Measurements from ENCODE around the gene CDK5RAP2. TPM values are rescaled to one million over a fixed set of nuclear protein-coding genes. Genes with fewer than 3 reads are reported as not detected.

The CDK5RAP2 gene
- total RNA-seq, 4 donors from 2014 or later, result 57.4 to 86.3 (median 70.3) TPM

DNA sequence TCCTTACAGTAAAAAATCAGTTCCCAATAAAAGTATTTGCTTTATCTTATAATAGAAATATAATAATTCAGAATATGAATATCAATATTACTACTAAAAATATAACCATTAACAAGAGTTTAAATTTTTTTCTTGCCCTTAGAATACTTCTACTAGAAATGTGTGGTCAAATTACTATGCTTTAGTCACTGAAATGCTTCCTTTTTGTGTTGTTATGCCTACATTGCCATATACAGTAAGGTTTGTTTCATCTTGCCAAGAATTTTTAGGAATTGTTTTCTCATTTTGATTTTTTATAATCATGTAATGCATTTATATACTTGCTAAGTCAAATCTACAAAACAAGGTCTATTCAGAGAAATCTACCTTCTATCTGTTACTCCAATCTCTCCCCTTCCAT lies 181.7 kb downstream of the CDK5RAP2 start:
- intact Hi-C loops (cut with DNase I; ENCODE audit: low total_unique reads), result no loop called here
- H3K27ac ChIP-seq, result no peak overlapping the region
- no peaks in the 10 kb centered on the region for H3K27me3 ChIP-seq
- peaks cover 0 to 15% of the 10 kb centered on the region in 2 donors for H3K4me1 ChIP-seq
- in situ Hi-C loops (cut with MboI; ENCODE audit: low sequenced_read_pairs in 4 of 4), result no loop called here
- peaks cover 0 to 71% of the 10 kb centered on the region in 2 donors for H3K36me3 ChIP-seq
- no peak for TF ChIP-seq POLR2A (IDR thresholded peaks at IDR 0.05)
- TF ChIP-seq, protein P1, sequence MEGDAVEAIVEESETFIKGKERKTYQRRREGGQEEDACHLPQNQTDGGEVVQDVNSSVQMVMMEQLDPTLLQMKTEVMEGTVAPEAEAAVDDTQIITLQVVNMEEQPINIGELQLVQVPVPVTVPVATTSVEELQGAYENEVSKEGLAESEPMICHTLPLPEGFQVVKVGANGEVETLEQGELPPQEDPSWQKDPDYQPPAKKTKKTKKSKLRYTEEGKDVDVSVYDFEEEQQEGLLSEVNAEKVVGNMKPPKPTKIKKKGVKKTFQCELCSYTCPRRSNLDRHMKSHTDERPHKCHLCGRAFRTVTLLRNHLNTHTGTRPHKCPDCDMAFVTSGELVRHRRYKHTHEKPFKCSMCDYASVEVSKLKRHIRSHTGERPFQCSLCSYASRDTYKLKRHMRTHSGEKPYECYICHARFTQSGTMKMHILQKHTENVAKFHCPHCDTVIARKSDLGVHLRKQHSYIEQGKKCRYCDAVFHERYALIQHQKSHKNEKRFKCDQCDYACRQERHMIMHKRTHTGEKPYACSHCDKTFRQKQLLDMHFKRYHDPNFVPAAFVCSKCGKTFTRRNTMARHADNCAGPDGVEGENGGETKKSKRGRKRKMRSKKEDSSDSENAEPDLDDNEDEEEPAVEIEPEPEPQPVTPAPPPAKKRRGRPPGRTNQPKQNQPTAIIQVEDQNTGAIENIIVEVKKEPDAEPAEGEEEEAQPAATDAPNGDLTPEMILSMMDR (IDR thresholded peaks at IDR 0.05 in 4 of 5, conservative IDR thresholded peaks at IDR 0.05 in 1 of 5), result no peak
- ATAC-seq (no peak), DNase-seq (no peak)
- H3K4me3 ChIP-seq, result no peak overlapping the region
- no peaks in the 10 kb centered on the region for H3K9me3 ChIP-seq

- no peak for DNase-seq
- in situ Hi-C loops (cut with MboI; ENCODE audit: low sequenced_read_pairs in 4 of 4), result no loop called here
These were observed 182.5 kb downstream of the CDK5RAP2 start for GRCh38 chr9:120397453-120397852.

DNA sequence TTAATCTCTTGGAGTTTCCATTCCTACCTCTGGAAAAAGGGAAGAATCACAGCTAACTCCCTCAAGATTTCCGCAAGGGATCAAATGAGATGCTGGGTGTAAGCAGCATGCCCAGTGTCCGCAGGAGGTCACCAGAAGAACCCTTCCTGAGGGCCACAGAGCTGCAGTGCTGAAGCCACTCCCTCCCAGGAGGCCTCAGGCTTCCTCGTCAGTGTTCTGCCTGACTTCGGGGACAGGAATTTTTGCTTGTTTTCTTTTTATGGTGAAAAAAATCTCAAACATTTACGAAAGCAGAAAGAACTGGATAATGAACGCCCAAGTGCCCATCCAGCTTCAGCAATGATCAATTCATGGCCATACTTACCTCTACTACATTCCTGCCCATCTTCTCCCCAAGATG lies 183.0 kb downstream of the CDK5RAP2 start:
- H3K4me1 ChIP-seq, result peaks cover 0 to 14% of the 10 kb centered on the region in 2 donors

More at GRCh38 chr9:120397453-120397852, 182.5 kb downstream of the CDK5RAP2 start:
- no peak for TF ChIP-seq POLR2A (IDR thresholded peaks at IDR 0.05)
- TF ChIP-seq, protein P1 (IDR thresholded peaks at IDR 0.05 in 4 of 5, conservative IDR thresholded peaks at IDR 0.05 in 1 of 5), result no peak
- Histone ChIP-seq H3K4me1 (peaks cover 0 to 14% of the 10 kb centered on the region in 2 donors), H3K36me3 (peaks cover 0 to 72% of the 10 kb centered on the region in 2 donors), H3K9me3 (no peaks in the 10 kb centered on the region), H3K4me3 (no peak overlapping the region), H3K27me3 (no peaks in the 10 kb centered on the region), H3K27ac (no peak overlapping the region)
- ATAC-seq, result no peak
- intact Hi-C loops (cut with DNase I; ENCODE audit: low total_unique reads), result no loop called here

DNA sequence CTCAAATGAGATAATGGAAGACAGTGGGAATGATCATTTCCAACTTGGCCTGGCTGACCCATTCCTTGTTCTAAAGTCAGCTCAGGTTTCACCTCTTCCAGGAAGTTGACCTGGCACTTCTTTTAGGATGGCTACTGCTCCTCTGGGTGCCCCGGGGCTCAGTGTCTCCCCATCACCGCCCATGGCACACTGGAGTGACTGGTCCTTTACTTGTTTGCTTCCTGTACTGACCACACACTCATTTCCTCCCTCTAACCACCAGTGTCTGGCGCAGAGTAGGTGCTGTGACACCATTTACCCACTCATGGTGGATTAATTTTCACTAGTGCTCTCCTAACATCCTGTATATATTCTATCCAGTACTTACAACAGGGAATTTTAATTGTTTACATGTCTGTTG lies 183.5 kb downstream of the CDK5RAP2 start:
- H3K9me3 ChIP-seq, result no peaks in the 10 kb centered on the region
- no peaks in the 10 kb centered on the region for H3K27me3 ChIP-seq
- H3K27ac ChIP-seq, result no peak overlapping the region
- peaks cover 0 to 73% of the 10 kb centered on the region in 2 donors for H3K36me3 ChIP-seq
- no peak overlapping the region for H3K4me3 ChIP-seq
- DNase-seq (no peak), ATAC-seq (no peak)
- intact Hi-C loops (cut with DNase I; ENCODE audit: low total_unique reads), result no loop called here
- TF ChIP-seq, protein P1 (IDR thresholded peaks at IDR 0.05 in 4 of 5, conservative IDR thresholded peaks at IDR 0.05 in 1 of 5), result no peak
- TF ChIP-seq POLR2A (IDR thresholded peaks at IDR 0.05), result no peak
- peaks cover 0 to 14% of the 10 kb centered on the region in 2 donors for H3K4me1 ChIP-seq
- in situ Hi-C loops (cut with MboI; ENCODE audit: low sequenced_read_pairs in 4 of 4), result no loop called here

More for the DNA sequence above, 183.0 kb downstream of the CDK5RAP2 start:
- DNase-seq, result no peak
- ATAC-seq, result no peak
- Histone ChIP-seq H3K4me3 (no peak overlapping the region), H3K36me3 (peaks cover 0 to 71% of the 10 kb centered on the region in 2 donors), H3K27ac (no peak overlapping the region), H3K27me3 (no peaks in the 10 kb centered on the region), H3K9me3 (no peaks in the 10 kb centered on the region)
- intact Hi-C loops (cut with DNase I; ENCODE audit: low total_unique reads) (no loop called here), in situ Hi-C loops (cut with MboI; ENCODE audit: low sequenced_read_pairs in 4 of 4) (no loop called here)
- no peak for TF ChIP-seq POLR2A (IDR thresholded peaks at IDR 0.05)
- TF ChIP-seq, protein P1 (IDR thresholded peaks at IDR 0.05 in 4 of 5, conservative IDR thresholded peaks at IDR 0.05 in 1 of 5), result no peak

DNA sequence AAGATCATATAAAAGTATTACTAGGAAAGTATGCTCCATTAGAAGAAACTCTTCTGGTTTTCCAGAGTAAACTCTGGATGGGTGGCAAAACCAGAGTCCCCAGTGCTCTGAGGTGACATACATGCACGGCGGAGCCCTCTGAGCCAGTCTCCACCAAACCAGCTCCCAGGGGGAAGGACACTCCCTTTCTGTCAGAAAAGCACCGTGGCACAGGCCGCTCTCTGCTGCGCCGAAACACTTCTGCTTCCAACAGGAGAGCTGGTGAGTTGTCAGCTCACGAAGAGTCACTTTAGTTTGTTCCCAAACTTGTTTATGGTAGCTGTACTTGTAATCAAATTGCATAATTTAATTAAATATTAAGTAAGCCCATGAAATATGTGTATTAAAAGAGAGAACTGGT lies 184.6 kb downstream of the CDK5RAP2 start:
- Histone ChIP-seq H3K36me3 (peaks cover 0 to 67% of the 10 kb centered on the region in 2 donors), H3K4me1 (peaks cover 5 to 22% of the 10 kb centered on the region in 2 donors), H3K9me3 (no peaks in the 10 kb centered on the region), H3K27me3 (no peaks in the 10 kb centered on the region), H3K4me3 (no peak overlapping the region), H3K27ac (no peak overlapping the region)
- ATAC-seq (no peak), DNase-seq (no peak)
- intact Hi-C loops (cut with DNase I; ENCODE audit: low total_unique reads) (no loop called here), in situ Hi-C loops (cut with MboI; ENCODE audit: low sequenced_read_pairs in 4 of 4) (no loop called here)
- TF ChIP-seq, protein P1 (IDR thresholded peaks at IDR 0.05 in 4 of 5, conservative IDR thresholded peaks at IDR 0.05 in 1 of 5), result no peak
- TF ChIP-seq POLR2A (IDR thresholded peaks at IDR 0.05), result no peak
